ENCODE measurements around the gene GIMAP8.

The GIMAP8 gene

GRCh38 chr7:150450491-150451001 lies at the start of gene GIMAP8:
Gene GIMAP8 (plus strand): TSS chr7:150450630. CDS start chr7:150466699, 16,069 bp downstream.
- no peak for DNase-seq

DNA sequence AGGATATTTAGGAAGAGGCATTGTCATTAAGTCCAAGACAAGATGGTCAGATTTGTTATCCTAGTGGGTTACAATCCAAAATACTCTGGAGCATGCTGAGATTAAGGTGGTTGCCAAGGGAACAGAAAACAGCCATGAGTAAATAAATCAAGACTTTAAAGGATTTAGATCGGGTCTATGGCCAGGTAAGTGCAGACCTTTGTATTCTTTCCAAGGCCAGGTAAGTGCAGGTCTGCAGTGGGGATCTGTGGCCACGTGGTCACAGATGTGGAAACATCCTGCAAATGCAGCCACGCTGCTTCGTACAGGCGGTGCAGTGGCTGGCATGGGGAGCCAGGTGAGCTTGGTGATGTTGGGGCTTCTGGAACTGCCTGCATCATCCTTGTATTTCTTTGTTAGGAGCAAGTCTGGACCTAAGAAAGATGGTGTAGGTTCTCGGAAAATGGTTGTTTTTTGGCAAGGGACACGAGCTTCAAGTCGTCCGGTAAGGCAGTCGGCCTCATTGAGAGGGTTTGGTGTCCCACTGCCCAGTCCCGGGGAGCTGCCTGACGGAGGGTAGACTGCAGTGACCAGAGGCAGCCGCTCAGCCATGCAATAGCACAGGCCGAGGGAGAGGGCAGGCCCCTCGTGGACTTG lies 49.5 kb upstream of the GIMAP8 start:
- no peak for DNase-seq

DNA sequence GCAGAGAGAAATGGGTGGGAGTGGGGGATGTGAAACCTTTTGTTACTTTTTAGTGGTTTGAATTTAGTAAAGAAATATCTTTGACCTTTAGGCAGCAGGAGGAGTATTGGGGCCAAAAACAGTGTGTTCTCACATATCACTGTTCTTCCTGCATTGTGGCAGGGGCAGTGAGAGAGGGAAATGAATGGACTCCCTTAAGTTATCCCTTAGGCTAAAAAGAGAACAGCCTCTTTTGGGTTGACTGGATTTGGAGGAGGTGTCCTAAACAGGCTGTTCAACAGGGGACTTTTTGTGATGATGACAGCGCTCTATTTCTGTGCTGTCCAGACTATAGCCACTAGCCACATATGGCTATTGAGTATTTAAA lies 49.0 kb upstream of the GIMAP8 start:
- DNase-seq, result no peak

GRCh38 chr7:150401861-150402631 lies 48.4 kb upstream of the GIMAP8 start:
- DNase-seq, result no peak

DNA sequence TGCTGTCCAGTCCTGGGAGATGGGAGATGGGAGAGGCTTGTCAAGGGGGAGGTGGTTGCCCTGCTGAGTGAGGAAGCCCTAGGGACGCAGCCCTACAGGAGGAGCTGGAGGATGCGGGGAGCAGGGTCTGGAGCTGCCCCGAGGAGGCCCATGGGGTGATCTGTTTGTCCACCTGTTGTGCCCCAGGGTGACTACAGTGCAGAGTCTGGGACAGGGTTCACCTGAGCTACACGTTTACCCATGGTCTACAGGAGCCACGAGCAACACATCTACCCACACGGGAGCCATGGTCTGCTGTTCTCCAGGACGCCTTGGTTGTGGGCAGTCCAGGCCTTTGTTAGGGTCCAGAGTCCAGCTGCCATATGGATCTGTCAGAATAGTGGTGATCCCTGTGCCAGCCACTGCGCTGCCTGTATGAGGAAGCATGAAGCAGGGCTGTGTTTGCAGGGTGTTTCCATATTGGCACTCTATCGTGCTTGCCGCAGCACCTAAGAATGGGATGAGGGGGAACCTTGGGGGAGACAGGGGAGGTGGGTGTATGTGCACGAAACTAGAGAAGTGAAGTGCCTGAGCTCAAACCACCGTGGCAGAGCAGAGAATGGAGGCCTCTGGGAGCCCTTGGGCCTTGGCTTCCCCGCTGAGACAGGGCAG lies 47.6 kb upstream of the GIMAP8 start:
- DNase-seq, result no peak

DNA sequence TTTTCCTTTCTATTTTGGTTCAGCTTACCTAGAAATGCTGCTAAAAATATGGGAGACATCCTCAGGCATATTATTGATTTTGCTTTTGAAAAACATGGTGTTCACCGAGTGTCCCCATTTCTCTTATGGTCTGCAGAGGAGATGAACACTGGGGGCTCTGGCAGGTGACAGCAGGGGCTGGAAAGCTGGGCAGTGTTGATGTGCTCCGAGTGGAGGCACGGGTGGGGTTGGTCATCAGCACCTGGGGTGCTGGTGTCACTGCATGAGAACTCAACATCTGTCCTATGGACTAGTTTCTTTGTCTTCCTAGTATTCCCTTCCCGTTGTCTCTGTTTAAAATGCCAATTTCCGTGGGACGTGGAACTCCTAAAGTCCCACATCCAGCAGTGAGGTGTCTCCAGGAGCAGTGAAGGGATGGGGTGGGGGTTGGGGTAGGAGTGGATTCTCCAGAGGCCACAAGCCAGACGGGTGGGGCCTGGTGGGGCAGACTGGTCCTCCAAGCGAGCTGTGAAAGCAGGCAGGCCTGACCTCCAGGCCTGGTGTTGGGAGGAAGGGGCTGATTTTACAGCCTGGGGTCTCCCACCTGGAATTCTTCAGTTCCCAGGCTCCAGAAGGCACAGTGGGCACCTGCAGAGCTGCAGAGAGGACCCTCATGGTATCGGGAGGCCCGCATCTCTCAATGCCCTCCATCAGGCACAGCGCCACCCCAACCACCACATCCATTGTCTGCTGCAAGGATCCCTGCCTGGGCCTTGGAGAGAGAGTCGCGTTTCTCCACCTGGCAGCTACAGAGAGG lies 46.9 kb upstream of the GIMAP8 start:
- no peak for DNase-seq

DNA sequence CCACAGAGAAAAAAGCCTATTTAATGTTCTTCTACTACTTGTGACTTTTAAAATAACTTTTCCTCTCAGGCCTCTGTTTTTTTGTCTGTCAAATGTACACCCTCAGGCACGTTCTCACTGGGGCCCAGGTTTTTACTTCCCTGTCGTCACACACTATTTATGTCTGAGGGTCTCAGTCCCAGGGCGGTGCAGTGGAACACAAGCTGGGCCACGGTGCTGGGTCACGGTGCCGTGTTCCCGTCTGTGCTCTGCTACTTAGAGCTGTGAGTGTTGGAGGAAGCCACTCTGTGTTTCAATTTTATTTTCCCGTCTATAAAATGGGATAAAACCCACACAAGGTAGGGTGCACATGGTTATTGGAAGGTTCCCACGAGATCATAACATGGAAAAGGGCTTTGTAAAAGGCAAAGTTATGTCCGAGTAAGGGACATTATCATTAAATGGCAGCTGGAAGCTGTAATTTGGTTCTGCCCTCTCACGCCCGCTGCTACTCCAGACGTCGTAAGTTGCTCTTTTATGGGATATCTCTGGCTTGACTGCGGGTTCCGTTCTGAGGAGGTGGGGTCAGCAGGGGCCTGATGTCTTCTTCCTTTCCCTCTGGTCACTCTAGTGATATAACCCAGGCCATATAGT lies 46.1 kb upstream of the GIMAP8 start:
- no peak for DNase-seq

DNA sequence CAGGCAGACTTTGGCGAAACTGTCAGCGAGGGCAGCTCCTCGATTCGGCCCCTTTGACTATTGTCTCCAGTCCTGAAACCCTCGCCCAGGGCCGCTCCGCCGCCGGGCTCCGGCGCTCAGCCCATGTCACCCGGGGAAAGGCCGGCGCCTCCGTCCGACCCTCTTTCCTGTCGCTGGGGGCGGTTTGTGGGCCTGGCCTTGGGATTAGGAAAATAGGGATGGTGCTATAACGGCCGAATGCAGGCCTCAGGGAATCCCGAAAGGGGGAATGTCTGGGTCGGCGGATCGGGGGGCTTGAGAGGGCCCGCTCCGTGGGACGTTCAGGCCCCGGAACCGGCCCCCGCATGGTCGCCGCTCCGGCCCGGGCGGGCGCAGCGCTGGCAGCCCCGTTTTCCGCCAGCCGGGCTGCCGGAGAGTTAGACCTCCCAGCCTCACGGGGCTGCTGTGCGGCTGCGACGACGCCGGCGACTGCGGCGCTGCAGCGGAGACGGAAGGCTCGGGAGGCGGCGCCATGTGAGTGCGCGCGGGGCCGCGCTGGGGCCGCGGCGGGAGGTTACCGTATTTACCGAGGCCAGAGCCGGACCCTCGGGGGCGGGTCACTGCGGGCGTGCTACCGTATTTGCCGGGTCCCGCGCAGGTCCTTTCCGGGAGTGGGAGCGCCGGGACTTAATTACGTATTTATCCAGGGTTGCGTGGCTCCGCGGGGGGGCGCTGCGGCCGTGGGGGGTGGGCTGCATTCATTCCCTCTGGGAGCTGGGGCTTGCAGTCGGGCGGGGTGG lies 45.4 kb upstream of the GIMAP8 start:
- peak; percentile 79 for DNase-seq

DNA sequence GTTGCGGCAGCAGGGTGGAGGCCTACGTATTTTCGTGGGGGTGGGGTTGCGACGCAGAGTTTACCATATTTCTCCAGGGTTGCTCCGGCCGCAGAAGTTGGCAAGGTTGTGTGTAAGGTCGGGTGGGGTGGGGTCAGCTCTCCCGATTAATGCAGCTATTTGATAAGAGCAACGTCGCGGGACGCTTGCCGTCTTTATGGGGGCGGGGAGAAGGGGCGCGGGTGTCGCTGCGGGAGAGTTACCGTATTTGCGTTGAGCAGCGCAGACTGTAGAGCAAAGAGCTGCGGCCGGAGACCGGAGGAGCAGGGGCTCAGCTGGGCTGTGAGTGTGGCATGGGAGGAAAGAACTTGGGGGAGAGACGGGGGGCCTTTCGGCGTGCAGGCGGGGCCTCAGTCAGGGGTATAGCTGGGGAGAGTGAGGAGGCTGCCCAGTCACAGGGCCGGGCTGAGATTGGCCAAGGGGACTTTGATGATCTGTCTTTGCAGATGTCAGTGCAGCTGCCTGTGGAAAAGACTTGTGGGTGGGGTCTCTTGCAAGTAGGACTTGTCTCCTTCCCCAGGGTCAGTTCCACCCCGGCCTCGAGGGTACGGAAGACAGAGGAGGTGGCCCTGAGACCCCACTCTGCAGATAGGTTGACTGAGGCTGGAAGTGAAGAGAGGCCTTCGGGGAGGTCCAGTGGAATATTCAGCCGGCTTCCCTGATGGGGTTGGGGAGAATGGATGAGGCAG lies 44.7 kb upstream of the GIMAP8 start:
- DNase-seq, result no peak

DNA sequence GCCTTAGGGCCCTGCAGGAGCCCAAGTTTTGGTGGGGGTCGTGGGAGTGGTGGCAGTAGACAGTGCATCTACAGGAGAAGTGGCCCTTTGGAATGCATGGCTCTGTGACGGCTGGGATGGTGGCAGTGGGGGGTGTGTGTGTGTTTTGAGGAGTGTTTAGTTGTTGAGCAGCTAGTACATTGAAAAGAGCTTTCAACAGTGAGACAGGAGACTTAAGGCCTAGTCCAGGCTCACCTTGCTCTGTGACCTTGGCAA lies 44.2 kb upstream of the GIMAP8 start:
- no peak for DNase-seq

DNA sequence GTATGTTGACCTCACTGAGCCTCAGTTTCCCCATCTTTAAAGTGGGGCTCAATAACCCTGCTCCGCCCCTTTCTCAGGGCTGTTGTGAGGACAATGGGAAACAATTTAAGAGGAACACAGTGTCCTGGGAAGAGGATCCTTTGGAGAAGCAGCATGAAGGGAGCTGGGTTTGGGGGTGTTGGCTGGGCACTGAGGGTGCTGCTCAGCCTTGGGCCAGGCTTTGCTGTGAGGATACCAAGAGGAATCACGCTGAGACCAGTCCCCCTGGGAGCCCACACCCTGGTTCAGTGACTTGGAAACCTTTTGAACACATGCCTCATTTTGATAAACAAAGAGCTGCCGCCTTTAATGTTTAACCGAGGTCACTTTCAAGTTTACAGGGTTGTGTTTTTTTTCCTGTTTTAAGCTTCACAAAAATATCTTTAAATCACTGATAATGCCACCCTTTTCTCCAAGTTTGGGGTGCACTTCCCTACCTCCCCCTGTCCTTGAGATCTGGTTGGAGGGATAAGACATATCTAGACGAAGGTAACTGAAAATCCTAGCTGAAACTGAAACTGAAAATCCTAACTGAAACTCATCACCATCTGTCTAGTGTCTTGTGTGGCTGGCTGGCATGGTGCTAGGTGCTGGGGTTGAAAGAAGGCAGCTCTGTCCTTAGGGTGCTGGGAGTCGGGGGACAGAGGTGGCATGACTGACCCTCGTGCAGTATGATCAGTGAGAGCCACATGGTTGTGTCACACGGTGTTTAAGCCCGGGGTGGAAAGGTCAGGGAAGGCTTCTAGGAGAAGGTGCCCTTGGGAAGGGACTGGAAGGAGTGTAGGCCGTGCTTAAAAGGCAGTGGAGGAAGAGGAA lies 43.6 kb upstream of the GIMAP8 start:
- no peak for DNase-seq

GRCh38 chr7:150407588-150408392 lies 42.6 kb upstream of the GIMAP8 start:
- DNase-seq, result no peak

DNA sequence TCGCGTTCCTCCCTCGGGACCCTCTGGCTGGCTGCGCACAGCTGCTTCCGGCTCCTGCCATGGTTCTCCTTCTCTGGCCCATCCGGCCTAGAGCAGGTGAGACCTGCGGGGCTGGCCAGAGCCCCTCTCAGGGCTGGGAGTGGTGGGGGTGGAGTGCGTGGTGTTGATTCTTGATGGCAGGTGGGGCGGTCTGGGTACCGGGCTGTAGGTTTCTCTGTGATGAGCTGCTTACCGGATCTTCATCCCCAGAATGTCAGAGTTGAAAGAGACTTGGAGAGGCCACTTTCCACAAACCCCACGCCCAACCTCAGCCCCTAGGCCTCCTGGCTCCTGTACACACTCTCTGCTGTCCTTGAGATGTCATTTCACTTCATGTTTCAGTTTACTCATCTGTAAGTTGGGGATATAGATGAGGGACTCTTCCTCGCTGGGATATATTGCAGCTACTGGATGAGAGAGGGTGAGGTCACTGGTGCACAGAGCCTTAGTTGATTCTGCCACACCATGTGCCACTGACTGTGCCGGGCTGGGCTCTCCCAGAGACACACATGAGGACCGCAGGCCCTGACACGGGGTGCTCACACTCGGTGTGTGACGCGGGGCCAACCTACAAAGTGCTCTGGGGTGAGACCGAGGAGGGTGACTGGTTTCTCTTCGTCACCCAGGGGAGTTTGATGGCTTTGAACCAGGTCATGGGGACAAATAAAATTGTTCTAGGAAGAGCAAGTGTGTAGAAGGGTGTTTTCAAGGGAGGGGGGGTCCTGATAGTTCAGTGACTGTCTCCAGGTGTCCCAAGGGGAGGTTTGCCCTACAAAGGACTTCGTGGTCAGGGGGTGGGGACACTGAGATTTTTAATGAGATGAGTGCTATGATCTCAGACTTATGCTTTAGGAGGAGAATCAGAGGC lies 41.8 kb upstream of the GIMAP8 start:
- DNase-seq, result no peak

- DNase-seq, result no peak
Observed at GRCh38 chr7:150409300-150410030, 41.0 kb upstream of the GIMAP8 start.

- no peak for DNase-seq
Observed at GRCh38 chr7:150410131-150410530, 40.3 kb upstream of the GIMAP8 start.

GRCh38 chr7:150410680-150411346 lies 39.6 kb upstream of the GIMAP8 start:
- no peak for DNase-seq

DNA sequence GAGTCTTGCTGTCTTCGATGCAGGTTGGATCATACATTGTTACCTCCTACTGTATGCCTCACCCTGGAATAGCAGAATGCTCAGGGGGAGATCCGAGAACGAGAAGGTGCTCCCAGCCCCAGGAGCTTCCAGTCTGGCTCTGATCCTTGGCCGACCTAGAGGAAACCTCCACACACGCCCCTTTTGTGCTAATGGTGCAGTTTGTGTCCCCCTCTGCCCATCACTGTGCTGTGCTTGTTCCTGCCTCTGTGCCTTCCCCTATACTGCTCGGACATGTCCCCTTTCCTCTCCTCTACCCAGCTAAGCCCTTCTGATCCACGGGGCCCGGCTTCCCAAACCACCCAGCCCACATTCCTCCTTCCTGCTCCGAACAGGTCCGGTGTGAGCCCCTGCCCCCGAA lies 38.8 kb upstream of the GIMAP8 start:
- no peak for DNase-seq

All from NCI-H2029 (cell line).